Natural killer cell (primary cell): ENCODE measurements around the gene SBK3. TPM values are rescaled to one million over a fixed set of nuclear protein-coding genes. Genes with fewer than 3 reads are reported as not detected.

ENCODE experiments used
- ATAC-seq, 3 donors: fragments of 150-1000 bp in 2 of 3; fragments of 200-7000 bp in 1 of 3; cut with Tn5 transposase; 1 replicate in 1 of 3; 2 replicates in 2 of 3; pipeline ENCODE4 v1.10.0; 2021; ENCODE audit warnings: mild to moderate bottlenecking in 2 of 3, moderate library complexity in 2 of 3
- DNase-seq, 2 donors: peaks; one replicate each; pipeline versions ENCODE4 v3.0.0 to v3.0.0-alpha.2; 2013 to 2021; ENCODE audit warnings: mixed read lengths in 1 of 2
- H3K27ac ChIP-seq: one replicate; pipeline ENCODE4 v1.5.1; 2013; ENCODE audit warnings: mild to moderate bottlenecking, low read length
- H3K27me3 ChIP-seq: one replicate; pipeline ENCODE4 v1.6.1; 2013; ENCODE audit warnings: low read length; ENCODE audit not compliant: control insufficient read depth, insufficient read depth
- H3K36me3 ChIP-seq: one replicate; pipeline ENCODE4 v1.6.1; 2013; ENCODE audit warnings: low read length; ENCODE audit not compliant: control insufficient read depth, insufficient read depth
- H3K4me1 ChIP-seq: one replicate; pipeline ENCODE4 v1.6.1; 2013; ENCODE audit warnings: low read length; ENCODE audit not compliant: control insufficient read depth, insufficient read depth
- H3K4me3 ChIP-seq: one replicate; pipeline ENCODE4 v1.5.1; 2013; ENCODE audit warnings: low read length
- H3K9me3 ChIP-seq: one replicate; pipeline ENCODE4 v1.6.1; 2013; ENCODE audit warnings: low read length; ENCODE audit not compliant: control insufficient read depth, insufficient read depth
- H3K27ac Mint-ChIP-seq, 2 donors: one replicate each; pipeline ENCODE4 v1.8.0; 2022; ENCODE audit warnings: mild to moderate bottlenecking in 2 of 2, mixed read lengths in 2 of 2, moderate library complexity in 1 of 2
- H3K27me3 Mint-ChIP-seq, 2 donors: one replicate each; pipeline ENCODE4 v1.8.0; 2022; ENCODE audit warnings: low read depth in 2 of 2, mixed read lengths in 2 of 2
- H3K36me3 Mint-ChIP-seq: one replicate; pipeline ENCODE4 v1.8.0; 2022; ENCODE audit warnings: mixed read lengths
- H3K4me1 Mint-ChIP-seq, 2 donors: one replicate each; pipeline ENCODE4 v1.8.0; 2022; ENCODE audit warnings: mixed read lengths in 2 of 2
- H3K4me3 Mint-ChIP-seq: one replicate; pipeline ENCODE4 v1.8.0; 2022; ENCODE audit warnings: mild to moderate bottlenecking, moderate library complexity, mixed read lengths
- H3K9me3 Mint-ChIP-seq, 2 donors: one replicate each; pipeline ENCODE4 v1.8.0; 2022; ENCODE audit warnings: mixed read lengths in 2 of 2
- WGBS: methylation state at CpG from one replicate; pipeline ENCODE4 v1.1.7; 2013; ENCODE audit warnings: missing lambda C conversion rate; ENCODE audit not compliant: insufficient coverage; 5-methylcytosine and 5-hydroxymethylcytosine counted together
- intact Hi-C: fragments of 100-400 bp; cut with micrococcal nuclease; formaldehyde crosslinking; loops from one replicate; pipeline ENCODE4 v1.14.2; 2022
- total RNA-seq, 4 donors: library from RNA; stranded (reverse); fragments of 120-200 nt in 1 of 4; gene quantifications; one replicate each; pipeline versions ENCODE4 v1.2.3 to v1.2.4, GENCODE V29; 2013 to 2022
- TF ChIP-seq, protein P1 (sequence below): fragments of 200-600 bp; IDR thresholded peaks from one replicate; pipeline ENCODE4 v1.8.0; 2022; ENCODE audit warnings: antibody characterized with exemption

Gene SBK3
- total RNA-seq, 3 donors from 2014 or later (not counting 1 experiment from before 2014, with no cell fraction given): not detected

DNA sequence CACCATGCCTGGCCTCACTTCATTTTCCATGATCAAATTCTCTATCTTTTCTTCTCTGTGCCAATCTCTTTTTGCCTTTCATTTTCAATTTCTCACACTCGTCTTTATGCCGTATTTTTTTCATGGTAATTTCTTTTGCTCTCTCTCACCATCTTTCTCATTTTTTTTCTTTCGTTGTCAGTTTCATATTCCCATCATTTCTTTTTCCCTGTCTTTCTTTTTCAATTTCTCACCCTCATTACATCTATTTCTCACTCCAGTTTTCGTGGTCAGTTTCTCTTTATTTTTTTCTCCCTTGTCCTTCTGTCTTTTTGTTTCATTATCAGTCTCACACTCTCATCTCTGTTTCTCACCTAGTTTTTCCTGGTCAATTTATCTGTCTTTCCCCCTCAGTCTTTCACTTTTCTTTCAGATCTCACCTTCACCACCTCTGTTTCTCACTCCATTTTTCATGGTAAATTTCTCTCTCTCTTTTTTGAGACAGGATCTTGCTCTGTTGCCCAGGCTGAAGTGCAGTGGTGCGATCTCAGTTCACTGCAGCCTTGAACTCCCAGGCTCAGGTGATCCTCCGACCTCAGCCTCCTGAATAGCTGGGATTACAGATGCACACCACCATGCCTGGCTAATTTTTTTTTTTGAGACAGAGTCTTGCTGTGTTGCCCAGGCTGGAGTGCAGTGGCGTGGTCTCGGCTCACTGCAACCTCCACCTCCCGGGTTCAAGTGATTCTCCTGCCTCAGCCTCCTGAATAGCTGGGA, 43.0 kb downstream of the SBK3 start:
- no peaks in the 10 kb centered on the region for H3K27me3 ChIP-seq

DNA sequence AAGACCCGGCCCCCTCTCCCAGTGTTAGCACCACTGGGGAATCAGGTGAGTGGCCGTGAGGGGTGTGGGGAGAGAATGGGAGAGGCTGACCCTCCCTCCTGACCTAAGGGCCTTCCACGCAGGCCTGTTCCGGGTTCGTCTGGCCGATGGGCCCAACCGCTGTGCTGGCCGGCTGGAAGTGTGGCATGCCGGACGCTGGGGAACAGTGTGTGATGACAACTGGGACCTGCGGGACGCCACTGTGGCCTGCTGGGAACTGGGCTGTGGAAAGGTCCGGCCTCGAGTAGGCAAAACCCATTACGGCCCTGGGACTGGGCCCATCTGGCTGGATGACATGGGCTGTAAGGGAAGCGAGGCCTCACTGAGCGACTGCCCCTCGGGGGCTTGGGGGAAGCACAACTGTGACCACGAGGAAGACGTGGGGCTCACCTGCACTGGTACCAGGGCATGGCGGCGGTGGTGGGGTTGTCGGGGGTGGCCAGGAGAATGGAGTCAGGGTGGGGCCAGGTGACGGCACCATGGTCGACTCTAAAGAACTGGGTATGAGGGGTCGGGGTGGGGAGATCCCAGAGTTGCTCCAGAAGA, 44.9 kb downstream of the SBK3 start:
- TF ChIP-seq, protein P1, sequence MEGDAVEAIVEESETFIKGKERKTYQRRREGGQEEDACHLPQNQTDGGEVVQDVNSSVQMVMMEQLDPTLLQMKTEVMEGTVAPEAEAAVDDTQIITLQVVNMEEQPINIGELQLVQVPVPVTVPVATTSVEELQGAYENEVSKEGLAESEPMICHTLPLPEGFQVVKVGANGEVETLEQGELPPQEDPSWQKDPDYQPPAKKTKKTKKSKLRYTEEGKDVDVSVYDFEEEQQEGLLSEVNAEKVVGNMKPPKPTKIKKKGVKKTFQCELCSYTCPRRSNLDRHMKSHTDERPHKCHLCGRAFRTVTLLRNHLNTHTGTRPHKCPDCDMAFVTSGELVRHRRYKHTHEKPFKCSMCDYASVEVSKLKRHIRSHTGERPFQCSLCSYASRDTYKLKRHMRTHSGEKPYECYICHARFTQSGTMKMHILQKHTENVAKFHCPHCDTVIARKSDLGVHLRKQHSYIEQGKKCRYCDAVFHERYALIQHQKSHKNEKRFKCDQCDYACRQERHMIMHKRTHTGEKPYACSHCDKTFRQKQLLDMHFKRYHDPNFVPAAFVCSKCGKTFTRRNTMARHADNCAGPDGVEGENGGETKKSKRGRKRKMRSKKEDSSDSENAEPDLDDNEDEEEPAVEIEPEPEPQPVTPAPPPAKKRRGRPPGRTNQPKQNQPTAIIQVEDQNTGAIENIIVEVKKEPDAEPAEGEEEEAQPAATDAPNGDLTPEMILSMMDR: no peak

More for the DNA sequence above, 43.0 kb downstream of the SBK3 start:
- no peak for ATAC-seq
- Mint-ChIP-seq H3K4me3 (peak overlapping the region; percentile 14), H3K9me3 (no peaks in the 10 kb centered on the region), H3K27me3 (no peaks in the 10 kb centered on the region), H3K36me3 (no peaks in the 10 kb centered on the region), H3K4me1 (peaks cover 13 to 14% of the 10 kb centered on the region in 2 donors), H3K27ac (peak overlapping the region; percentile 2 to 89)
- no peak for DNase-seq
- TF ChIP-seq, protein P1: no peak
- Histone ChIP-seq H3K9me3 (no peaks in the 10 kb centered on the region), H3K4me3 (no peak overlapping the region), H3K36me3 (no peaks in the 10 kb centered on the region), H3K4me1 (peaks cover 14% of the 10 kb centered on the region), H3K27ac (no peak overlapping the region)
- intact Hi-C loops: loop anchor here (5.0 kb wide), 2 partner anchors 210 to 290 kb away; no protein-coding TSS in a partner anchor
- WGBS: 90% methylated on average over 9 of the region's 9 CpGs

DNA sequence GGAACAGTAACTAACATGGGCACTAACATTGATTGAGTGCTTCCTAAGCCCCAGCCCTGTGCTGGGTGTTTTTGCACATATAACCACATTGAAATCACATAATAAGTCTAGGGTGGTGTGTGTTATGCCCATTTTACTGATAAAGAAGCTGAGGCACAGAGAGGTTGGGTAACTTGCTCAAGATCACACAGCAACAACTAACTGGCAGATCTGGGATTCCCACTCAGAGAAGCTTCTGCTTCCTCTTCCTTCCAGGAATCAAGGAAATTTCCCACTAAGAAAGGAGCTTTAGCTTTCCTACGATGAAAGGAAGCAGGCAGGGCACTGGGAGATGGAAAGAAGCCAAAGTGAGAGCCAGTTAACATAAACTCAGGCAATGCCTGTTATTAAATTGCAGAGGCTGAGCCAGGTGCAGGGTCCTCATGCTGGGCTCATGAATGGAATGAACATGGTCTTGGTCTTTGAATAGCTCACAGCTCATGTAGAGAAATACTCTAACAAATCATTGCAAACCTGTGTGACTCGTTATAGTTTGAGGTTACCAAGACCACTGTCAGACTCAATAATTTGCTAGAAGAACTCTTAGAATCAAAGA, 47.0 kb downstream of the SBK3 start:
- intact Hi-C loops: no loop called here
- 85% methylated on average over 2 of the region's 2 CpGs for WGBS
- ATAC-seq (no peak), DNase-seq (no peak)
- TF ChIP-seq, protein P1: no peak
- H3K27me3 ChIP-seq: no peaks in the 10 kb centered on the region
- Mint-ChIP-seq H3K27ac (no peak overlapping the region), H3K9me3 (no peaks in the 10 kb centered on the region), H3K36me3 (no peaks in the 10 kb centered on the region), H3K4me1 (peaks cover 4% of the 10 kb centered on the region in 2 donors), H3K4me3 (no peak overlapping the region), H3K27me3 (no peaks in the 10 kb centered on the region)
- peaks cover 4% of the 10 kb centered on the region for H3K4me1 ChIP-seq
- no peaks in the 10 kb centered on the region for H3K36me3 ChIP-seq
- no peak overlapping the region for H3K27ac ChIP-seq
- no peak overlapping the region for H3K4me3 ChIP-seq
- no peaks in the 10 kb centered on the region for H3K9me3 ChIP-seq

More for the DNA sequence above, 44.9 kb downstream of the SBK3 start:
- Histone ChIP-seq H3K27me3 (no peaks in the 10 kb centered on the region), H3K4me3 (no peak overlapping the region), H3K4me1 (peaks cover 14% of the 10 kb centered on the region), H3K36me3 (no peaks in the 10 kb centered on the region), H3K27ac (no peak overlapping the region), H3K9me3 (no peaks in the 10 kb centered on the region)
- intact Hi-C loops: loop anchor here (5.0 kb wide), 2 partner anchors 208 to 288 kb away; no protein-coding TSS in a partner anchor
- no peak for ATAC-seq
- no peak overlapping the region for H3K27ac Mint-ChIP-seq
- no peaks in the 10 kb centered on the region for H3K9me3 Mint-ChIP-seq
- no peaks in the 10 kb centered on the region for H3K36me3 Mint-ChIP-seq
- 96% methylated on average over 26 of the region's 26 CpGs for WGBS
- no peak for DNase-seq
- H3K4me3 Mint-ChIP-seq: no peak overlapping the region
- no peaks in the 10 kb centered on the region for H3K27me3 Mint-ChIP-seq
- peaks cover 13 to 14% of the 10 kb centered on the region in 2 donors for H3K4me1 Mint-ChIP-seq
